Measurements from ENCODE around the gene DCAF12. TPM values are rescaled to one million over a fixed set of nuclear protein-coding genes. Genes with fewer than 3 reads are reported as not detected.
A peak's percentile ranks its signal among the peaks of the same experiment; 100 is the strongest.

DCAF12 gene
- total RNA-seq, 1 experiment from 2014 or later = 38.3 TPM

GRCh38 chr9:34047864-34048726 lies 78.4 kb downstream of the DCAF12 start:
- in situ Hi-C loops (cut with HindIII; ENCODE audit: low pct_unique_long_range_greater_than_20kb, low sequenced_read_pairs) = no loop called here
- peak overlapping the region; percentile 73 to 84 for H3K4me3 ChIP-seq (ENCODE audit: low read depth in 2 of 2, low read length in 2 of 2)
- CTCF ChIA-PET = interaction anchor here (0.7 kb wide), 1 partner anchor 656 kb away, joined by 4 read pairs; no protein-coding TSS in a partner anchor
- BruUV-seq (replicated peaks) = no TSS peak
- H3K9me3 ChIP-seq (ENCODE audit: control insufficient read depth, insufficient read depth, low read depth, low read length) = no peaks in the 10 kb centered on the region
- TF ChIP-seq POLR2AphosphoS5 (IDR thresholded peaks at IDR 0.05; ENCODE audit: low read depth, low read length) = no peak
- no peak for TF ChIP-seq REST (IDR thresholded peaks at IDR 0.05; ENCODE audit: insufficient read depth in 1 of 2, low read depth in 2 of 2, low read length in 1 of 2)
- TF ChIP-seq SIN3A (IDR thresholded peaks at IDR 0.05; ENCODE audit: borderline replicate concordance, insufficient read depth, low read depth, low read length) = 0 out of 2 replicates have a peak, but pooled peaks have one; percentile 3
- intact Hi-C loops (cut with micrococcal nuclease; ENCODE audit: unreplicated experiment) = no loop called here
- peak overlapping the region; percentile 99 for H3K27ac ChIP-seq (ENCODE audit: low read length)
- POLR2A ChIA-PET = interaction anchor here (0.6 to 1.0 kb wide), 7 partner anchors 7 to 475 kb away, joined by 3 to 15 read pairs (median 5); no protein-coding TSS in a partner anchor
- peaks cover 9% of the 10 kb centered on the region; the same call in 1 of the 2 replicates for H3K36me3 ChIP-seq (ENCODE audit: control insufficient read depth, insufficient read depth, low read length)
- DNase-seq (ENCODE audit: low read depth, low spot score) = no peak
- H3K27me3 ChIP-seq (ENCODE audit: control insufficient read depth, insufficient read depth, low read length) = no peaks in the 10 kb centered on the region
- peak; percentile 54 for ATAC-seq
- H3K4me1 ChIP-seq (ENCODE audit: control insufficient read depth, insufficient read depth, low read length) = peaks cover 24% of the 10 kb centered on the region

DNA sequence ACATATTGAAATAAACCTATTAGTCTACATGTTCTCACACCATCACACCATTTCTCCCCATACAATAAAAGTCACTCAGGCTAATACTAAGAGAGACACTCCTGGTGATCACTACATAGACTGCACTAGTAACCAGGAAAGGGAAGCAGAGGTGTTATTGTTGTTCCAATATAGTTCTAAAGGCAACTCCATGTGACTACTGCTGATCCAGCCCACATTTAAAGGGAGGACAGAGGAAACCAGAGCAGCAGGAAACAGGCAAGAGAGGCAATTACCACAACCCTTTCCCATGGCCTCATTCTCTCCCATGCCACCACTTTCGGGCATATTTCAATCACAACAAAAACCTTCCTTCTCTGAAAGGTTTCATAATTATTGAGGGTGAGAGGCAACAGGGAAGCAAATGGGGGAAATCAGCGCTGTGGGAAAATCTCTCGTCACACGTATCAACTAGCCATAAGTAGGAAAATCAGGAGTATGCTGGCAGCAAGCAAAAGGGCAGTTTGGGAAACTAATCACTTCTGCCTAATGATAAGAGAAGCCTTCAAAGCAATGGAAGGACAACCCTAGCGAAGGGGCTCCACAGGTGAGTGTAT lies 79.6 kb downstream of the DCAF12 start:
- BruUV-seq (replicated peaks) = no TSS peak
- POLR2A ChIA-PET = no interaction called here

More for the DNA sequence above, 79.6 kb downstream of the DCAF12 start:
- intact Hi-C loops (cut with micrococcal nuclease; ENCODE audit: unreplicated experiment) = no loop called here
- CTCF ChIA-PET = interaction anchor here (0.6 kb wide), 1 partner anchor 31 kb away, joined by 3 read pairs; no protein-coding TSS in a partner anchor
- in situ Hi-C loops (cut with HindIII; ENCODE audit: low pct_unique_long_range_greater_than_20kb, low sequenced_read_pairs) = no loop called here
- TF ChIP-seq SIN3A (IDR thresholded peaks at IDR 0.05; ENCODE audit: borderline replicate concordance, insufficient read depth, low read depth, low read length) (no peak), REST (IDR thresholded peaks at IDR 0.05; ENCODE audit: insufficient read depth in 1 of 2, low read depth in 2 of 2, low read length in 1 of 2) (no peak), POLR2AphosphoS5 (IDR thresholded peaks at IDR 0.05; ENCODE audit: low read depth, low read length) (no peak), TCF7L2 (IDR thresholded peaks at IDR 0.05; ENCODE audit: low read depth, low read length) (no peak)
- TF ChIP-seq, protein P1, sequence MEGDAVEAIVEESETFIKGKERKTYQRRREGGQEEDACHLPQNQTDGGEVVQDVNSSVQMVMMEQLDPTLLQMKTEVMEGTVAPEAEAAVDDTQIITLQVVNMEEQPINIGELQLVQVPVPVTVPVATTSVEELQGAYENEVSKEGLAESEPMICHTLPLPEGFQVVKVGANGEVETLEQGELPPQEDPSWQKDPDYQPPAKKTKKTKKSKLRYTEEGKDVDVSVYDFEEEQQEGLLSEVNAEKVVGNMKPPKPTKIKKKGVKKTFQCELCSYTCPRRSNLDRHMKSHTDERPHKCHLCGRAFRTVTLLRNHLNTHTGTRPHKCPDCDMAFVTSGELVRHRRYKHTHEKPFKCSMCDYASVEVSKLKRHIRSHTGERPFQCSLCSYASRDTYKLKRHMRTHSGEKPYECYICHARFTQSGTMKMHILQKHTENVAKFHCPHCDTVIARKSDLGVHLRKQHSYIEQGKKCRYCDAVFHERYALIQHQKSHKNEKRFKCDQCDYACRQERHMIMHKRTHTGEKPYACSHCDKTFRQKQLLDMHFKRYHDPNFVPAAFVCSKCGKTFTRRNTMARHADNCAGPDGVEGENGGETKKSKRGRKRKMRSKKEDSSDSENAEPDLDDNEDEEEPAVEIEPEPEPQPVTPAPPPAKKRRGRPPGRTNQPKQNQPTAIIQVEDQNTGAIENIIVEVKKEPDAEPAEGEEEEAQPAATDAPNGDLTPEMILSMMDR (IDR thresholded peaks at IDR 0.05) = no peak
- ATAC-seq (no peak), DNase-seq (ENCODE audit: low read depth, low spot score) (no peak)
- Histone ChIP-seq H3K27me3 (ENCODE audit: control insufficient read depth, insufficient read depth, low read length) (no peaks in the 10 kb centered on the region), H3K4me1 (ENCODE audit: control insufficient read depth, insufficient read depth, low read length) (peaks cover 24% of the 10 kb centered on the region), H3K27ac (ENCODE audit: low read length) (peak overlapping the region; percentile 99), H3K4me3 (ENCODE audit: low read depth in 2 of 2, low read length in 2 of 2) (peak overlapping the region; percentile 73 to 84), H3K9me3 (ENCODE audit: control insufficient read depth, insufficient read depth, low read depth, low read length) (no peaks in the 10 kb centered on the region), H3K36me3 (ENCODE audit: control insufficient read depth, insufficient read depth, low read length) (peaks cover 9% of the 10 kb centered on the region; the same call in 1 of the 2 replicates)

All from Panc1 (cell line).